Measurements from ENCODE around the gene RCBTB2.

RCBTB2 gene

DNA sequence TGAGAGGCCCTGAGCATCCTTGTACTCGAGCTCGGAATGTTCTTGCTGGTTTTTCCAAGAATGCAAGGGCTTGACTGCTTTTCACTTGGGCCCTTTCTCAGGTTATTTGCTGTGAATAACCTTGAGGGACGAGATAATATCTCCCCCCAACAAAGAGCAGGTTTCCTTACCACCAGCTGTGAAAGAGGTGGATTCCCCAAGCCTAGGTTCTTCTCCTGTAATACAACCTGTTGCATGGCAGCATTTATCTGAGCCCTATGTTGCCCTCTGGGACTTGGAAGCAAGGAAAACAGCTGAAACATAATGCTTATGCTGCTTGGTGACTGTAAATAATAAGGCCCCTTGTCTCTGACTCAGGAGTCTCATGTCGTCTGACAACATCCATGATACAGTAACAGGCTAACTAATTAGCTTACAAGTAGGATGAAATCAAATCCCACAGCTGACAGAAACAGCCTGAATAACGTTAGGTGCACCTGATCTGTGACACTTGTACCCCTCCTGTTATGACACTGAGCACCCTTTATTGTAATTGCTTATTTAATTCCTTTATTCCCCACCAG is 43.6 kb upstream of the RCBTB2 start:
- FAIRE-seq (no peak), DNase-seq (ENCODE audit: insufficient read length, low spot score) (no peak)
- TF ChIP-seq, protein P1, sequence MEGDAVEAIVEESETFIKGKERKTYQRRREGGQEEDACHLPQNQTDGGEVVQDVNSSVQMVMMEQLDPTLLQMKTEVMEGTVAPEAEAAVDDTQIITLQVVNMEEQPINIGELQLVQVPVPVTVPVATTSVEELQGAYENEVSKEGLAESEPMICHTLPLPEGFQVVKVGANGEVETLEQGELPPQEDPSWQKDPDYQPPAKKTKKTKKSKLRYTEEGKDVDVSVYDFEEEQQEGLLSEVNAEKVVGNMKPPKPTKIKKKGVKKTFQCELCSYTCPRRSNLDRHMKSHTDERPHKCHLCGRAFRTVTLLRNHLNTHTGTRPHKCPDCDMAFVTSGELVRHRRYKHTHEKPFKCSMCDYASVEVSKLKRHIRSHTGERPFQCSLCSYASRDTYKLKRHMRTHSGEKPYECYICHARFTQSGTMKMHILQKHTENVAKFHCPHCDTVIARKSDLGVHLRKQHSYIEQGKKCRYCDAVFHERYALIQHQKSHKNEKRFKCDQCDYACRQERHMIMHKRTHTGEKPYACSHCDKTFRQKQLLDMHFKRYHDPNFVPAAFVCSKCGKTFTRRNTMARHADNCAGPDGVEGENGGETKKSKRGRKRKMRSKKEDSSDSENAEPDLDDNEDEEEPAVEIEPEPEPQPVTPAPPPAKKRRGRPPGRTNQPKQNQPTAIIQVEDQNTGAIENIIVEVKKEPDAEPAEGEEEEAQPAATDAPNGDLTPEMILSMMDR (IDR thresholded peaks at IDR 0.05; ENCODE audit: insufficient read depth, missing control alignments): no peak

DNA sequence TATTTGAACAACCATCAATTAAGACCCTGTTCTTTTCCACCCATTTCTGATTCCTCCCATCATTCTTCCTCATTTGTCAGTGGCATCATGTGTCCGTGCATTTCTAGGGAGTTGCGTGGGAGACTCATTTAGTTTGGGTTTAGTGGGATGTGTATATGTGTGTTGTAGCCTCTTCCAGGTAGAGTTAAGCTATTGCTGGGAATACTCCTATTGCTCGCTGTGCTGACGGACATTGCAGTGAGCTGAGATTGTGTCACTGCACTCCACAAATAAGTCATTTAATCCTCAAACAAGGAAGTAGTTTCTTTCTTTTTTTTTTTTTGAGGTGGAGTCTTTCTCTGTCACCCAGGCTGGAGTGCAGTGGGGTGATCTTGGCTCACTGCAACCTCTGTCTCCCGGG is 42.2 kb upstream of the RCBTB2 start:
- FAIRE-seq: no peak
- no peak for DNase-seq (ENCODE audit: insufficient read length, low spot score)
- TF ChIP-seq, protein P1 (IDR thresholded peaks at IDR 0.05; ENCODE audit: insufficient read depth, missing control alignments): no peak

DNA sequence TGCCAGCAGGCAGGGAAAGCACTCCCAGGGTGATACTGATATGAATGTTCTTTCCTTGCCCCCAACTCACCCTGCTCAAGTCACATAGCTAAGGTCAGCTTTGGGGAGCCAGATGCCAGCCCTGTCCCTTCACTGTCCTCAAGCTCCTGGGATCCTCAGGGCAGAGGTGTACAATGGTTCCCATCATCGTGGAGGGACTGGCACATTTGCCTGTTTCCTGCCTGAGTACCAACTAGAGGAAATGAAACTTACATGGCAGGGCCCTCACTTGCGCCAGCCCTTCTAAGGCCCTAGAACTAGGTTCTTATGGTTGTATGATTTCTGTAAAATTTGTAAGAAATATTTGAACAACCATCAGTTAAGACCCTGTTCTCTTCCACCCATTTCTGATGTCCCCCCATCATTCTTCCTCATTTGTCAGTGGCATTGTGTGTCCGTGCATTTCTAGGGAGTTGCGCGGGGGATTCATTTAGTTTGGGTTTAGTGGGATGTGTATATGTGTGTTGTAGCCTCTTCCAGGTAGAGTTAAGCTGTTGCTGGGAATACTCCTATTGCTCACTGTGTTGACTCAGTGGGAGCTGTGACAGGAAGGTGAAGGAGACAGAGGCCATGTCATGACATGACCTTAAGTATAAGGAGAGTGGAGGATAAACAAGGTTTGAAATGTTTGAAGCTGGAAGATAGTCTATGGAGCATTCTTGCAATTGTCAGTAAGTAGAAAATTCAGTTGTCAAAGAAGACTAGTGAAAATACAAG is 41.3 kb upstream of the RCBTB2 start:
- FAIRE-seq (no peak), DNase-seq (ENCODE audit: insufficient read length, low spot score) (no peak)
- TF ChIP-seq, protein P1 (IDR thresholded peaks at IDR 0.05; ENCODE audit: insufficient read depth, missing control alignments): no peak

DNA sequence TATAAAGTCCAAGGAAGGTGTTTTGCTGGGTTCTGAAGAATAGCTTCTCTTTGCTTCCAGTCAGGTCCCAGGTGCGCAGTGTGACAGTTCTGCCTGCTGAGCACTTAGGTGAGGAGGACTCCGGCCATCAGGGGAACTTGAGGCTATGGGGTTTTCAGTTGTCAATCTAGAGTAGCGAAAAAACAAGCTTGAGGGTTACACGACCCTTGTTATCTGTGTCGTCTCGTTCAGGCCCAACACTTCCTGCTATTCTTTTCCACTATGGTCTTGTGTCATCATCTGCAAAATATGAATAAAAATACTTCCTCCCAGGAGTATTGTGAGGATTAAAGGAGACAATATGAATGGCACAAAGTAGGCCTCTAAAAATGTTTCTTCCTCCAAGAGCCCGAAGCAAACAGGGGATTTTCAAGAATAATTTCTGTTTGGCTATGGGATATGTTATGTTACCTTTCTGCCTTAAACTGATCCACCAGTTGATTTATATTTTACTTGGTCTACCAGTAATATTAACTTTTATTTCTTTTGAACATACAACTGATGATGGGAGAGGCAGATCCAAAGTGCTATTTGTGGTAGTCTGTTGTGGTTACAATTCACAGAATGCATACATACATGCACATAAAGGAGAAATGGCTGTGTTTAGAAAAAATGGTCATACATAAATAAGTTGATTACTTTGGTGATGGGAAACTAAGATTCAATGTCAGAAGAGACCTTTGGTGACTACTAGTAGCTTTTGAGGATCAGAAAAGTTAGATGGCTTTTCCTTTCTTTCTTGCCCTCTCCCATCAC is 40.5 kb upstream of the RCBTB2 start:
- no peak for FAIRE-seq
- TF ChIP-seq, protein P1 (IDR thresholded peaks at IDR 0.05; ENCODE audit: insufficient read depth, missing control alignments): no peak

DNA sequence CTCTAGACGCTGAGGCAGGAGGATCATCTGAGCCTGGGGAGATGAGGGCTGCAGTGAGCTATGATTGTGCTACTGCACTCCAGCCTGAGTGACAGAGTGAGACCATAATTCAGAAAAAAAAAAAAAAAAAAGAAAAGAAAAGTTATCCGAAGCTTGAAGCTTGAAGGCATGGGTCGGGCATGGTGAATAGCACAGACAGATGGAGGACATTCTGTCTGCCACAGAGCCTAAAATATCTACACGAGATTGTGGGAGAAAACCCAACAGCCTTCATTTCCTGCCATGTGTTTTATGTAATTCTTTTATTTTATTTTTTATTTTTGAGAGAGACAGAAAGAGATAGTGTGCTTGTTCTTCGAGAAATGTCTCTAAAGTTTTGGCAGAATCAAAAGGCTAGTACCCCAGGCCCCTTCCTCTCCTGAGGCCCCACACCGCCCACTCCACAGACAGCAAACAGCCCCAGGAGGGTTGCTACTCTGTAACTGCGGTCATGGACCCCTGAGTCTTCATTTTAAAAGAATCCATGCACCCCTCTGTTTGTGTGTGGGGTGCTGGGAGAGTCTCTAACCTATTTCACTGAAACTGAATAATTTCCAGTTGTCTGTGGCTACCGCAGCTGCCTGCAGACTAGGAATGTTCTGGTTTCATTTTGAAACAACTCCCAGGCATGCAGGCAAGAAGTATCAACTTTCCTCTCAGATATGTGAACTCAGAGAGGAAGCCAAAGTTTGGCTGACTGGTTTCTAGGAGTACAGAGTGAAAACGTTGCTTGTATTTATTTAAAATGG is 38.4 kb upstream of the RCBTB2 start:
- DNase-seq (ENCODE audit: insufficient read length, low spot score) (no peak), FAIRE-seq (no peak)
- TF ChIP-seq, protein P1 (IDR thresholded peaks at IDR 0.05; ENCODE audit: insufficient read depth, missing control alignments): no peak

More for the DNA sequence above, 40.5 kb upstream of the RCBTB2 start:
- DNase-seq (ENCODE audit: insufficient read length, low spot score): no peak

DNA sequence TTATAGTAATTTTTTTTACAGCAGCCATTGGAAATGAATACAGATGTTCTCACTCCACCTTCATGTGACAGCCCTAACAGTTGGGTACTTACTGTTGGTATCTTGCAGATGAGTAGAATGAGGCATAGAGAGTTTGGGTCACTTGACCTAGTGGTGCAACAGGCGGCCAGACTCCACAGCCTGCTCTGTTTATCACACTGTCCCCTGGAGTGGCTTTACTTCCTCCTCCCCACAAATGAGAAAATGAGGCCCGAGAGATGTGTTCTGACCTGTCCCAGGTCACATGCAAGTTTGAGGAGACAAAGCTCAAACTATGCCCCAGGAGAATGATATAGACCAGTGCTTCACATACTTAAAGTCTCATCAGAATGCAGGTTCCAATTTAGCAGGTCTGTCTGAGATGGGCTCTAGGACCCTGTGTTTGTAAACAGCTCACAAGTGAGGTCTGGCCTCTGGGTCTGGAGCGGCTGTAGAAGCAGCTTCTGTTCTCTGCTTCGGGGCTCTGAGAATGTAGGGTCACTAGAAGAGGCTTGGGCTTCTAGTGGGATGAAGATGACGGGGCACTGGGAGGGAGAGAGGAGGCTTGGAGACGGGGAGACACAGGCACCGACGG is 37.4 kb upstream of the RCBTB2 start:
- FAIRE-seq (no peak), DNase-seq (ENCODE audit: insufficient read length, low spot score) (no peak)
- TF ChIP-seq, protein P1 (IDR thresholded peaks at IDR 0.05; ENCODE audit: insufficient read depth, missing control alignments): no peak

All from D721Med (cell line).